Measurements from ENCODE around the gene FASTK.

- peak in 2 of 3 experiments; percentile 54 to 59; a peak in 4 of 6 replicates for TF ChIP-seq CTCF (IDR thresholded peaks at IDR 0.05 in 2 of 3, conservative IDR thresholded peaks at IDR 0.05 in 1 of 3; ENCODE audit: borderline replicate concordance in 1 of 3, insufficient read depth in 1 of 3, low read depth in 2 of 3, low read length in 2 of 3)
- TF ChIP-seq EZH2phosphoT487 (IDR thresholded peaks at IDR 0.05; ENCODE audit: borderline replicate concordance), result no peak
- no peak for TF ChIP-seq SIN3A (IDR thresholded peaks at IDR 0.05; ENCODE audit: low read depth)
- no peak for TF ChIP-seq ZNF274 (IDR thresholded peaks at IDR 0.05; ENCODE audit: low read depth, low read length)
- no peak for TF ChIP-seq MAX (IDR thresholded peaks at IDR 0.05)
- no peak for TF ChIP-seq RAD21 (IDR thresholded peaks at IDR 0.05; ENCODE audit: low read depth)
- TF ChIP-seq EZH2 (IDR thresholded peaks at IDR 0.05), result no peak
- TF ChIP-seq POLR2A (IDR thresholded peaks at IDR 0.05; ENCODE audit: borderline replicate concordance, extremely low read depth, insufficient read depth, insufficient read length), result peak; percentile 38
- peak; percentile 69 for TF ChIP-seq POLR2AphosphoS5 (IDR thresholded peaks at IDR 0.05; ENCODE audit: low read depth, low read length)
- no peak for TF ChIP-seq ATF3 (IDR thresholded peaks at IDR 0.05)
- TF ChIP-seq EGR1 (IDR thresholded peaks at IDR 0.05; ENCODE audit: low read depth), result no peak
- no peak for TF ChIP-seq FOSL1 (IDR thresholded peaks at IDR 0.05; ENCODE audit: low read depth)
Observed at GRCh38 chr7:151059367-151060112, 21.1 kb downstream of the FASTK start, which contains the start of gene SLC4A2.

Data from HCT116 (cell line).